ENCODE measurements around the gene FHL1.

Gene FHL1

DNA sequence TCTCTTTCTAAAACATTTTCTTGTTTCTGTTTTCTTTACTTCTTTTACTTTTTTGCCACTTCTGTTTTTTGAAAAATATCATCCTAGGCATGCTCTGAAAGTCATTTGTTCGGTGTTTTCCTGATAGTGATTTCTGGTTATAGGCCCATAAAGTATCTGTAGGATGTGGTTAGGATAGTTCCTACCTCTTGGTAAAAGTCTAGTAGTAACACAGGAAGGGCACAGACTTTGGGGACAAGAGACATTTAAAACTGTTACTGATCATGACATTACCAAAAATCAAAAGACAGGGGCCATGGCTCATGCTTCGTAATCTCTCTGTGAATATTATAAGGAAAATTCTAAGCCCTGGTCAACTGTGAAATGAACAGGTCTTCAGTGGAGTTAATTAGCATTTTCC lies 44.8 kb downstream of the FHL1 start:
- H3K36me3 ChIP-seq (replicated peaks) = no peaks in the 10 kb centered on the region
- no peak for DNase-seq
- no peak overlapping the region for H3K4me3 ChIP-seq (ENCODE audit: low read depth, low read length)
- TF ChIP-seq, protein P1, sequence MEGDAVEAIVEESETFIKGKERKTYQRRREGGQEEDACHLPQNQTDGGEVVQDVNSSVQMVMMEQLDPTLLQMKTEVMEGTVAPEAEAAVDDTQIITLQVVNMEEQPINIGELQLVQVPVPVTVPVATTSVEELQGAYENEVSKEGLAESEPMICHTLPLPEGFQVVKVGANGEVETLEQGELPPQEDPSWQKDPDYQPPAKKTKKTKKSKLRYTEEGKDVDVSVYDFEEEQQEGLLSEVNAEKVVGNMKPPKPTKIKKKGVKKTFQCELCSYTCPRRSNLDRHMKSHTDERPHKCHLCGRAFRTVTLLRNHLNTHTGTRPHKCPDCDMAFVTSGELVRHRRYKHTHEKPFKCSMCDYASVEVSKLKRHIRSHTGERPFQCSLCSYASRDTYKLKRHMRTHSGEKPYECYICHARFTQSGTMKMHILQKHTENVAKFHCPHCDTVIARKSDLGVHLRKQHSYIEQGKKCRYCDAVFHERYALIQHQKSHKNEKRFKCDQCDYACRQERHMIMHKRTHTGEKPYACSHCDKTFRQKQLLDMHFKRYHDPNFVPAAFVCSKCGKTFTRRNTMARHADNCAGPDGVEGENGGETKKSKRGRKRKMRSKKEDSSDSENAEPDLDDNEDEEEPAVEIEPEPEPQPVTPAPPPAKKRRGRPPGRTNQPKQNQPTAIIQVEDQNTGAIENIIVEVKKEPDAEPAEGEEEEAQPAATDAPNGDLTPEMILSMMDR (IDR thresholded peaks at IDR 0.05; ENCODE audit: low read depth, low read length, missing control alignments) = no peak
- no peaks in the 10 kb centered on the region for H3K27me3 ChIP-seq (replicated peaks)
- in situ Hi-C loops (cut with HindIII; ENCODE audit: low pct_ligation_motif_present, low sequenced_read_pairs) = no loop called here
- H3K27ac ChIP-seq = peak overlapping the region; percentile 24

DNA sequence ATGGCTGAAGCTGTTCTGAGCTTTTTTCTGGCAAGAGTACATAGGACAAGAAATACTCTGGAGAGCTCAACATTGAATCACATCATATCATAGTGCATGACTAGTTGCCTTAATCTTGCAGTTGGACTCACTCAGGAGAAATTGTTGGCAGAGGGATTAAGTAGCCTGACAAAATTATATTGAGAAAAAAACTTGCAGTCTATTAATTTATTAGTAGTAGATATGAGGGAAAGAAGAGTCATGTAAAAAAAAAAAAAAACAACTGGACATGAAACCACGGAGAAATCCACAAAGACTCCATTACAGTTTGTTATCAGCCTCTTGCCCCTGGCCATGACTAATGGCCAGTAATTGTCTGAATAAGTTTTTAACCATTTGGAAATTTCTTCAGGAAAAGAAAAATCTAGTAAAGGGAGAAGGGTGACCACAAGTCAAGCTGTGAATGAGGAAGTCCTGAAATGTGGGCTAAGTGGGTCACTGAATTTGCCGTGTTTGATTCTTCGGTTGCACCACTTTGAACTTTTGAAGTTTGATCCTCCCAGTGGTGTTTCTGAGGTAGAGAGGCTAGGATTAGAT lies 45.6 kb downstream of the FHL1 start:
- in situ Hi-C loops (cut with HindIII; ENCODE audit: low pct_ligation_motif_present, low sequenced_read_pairs) = no loop called here
- Histone ChIP-seq H3K4me3 (ENCODE audit: low read depth, low read length) (no peak overlapping the region), H3K36me3 (replicated peaks) (no peaks in the 10 kb centered on the region), H3K27ac (peak overlapping the region; percentile 24), H3K27me3 (replicated peaks) (no peaks in the 10 kb centered on the region)
- TF ChIP-seq, protein P1 (IDR thresholded peaks at IDR 0.05; ENCODE audit: low read depth, low read length, missing control alignments) = no peak
- no peak for DNase-seq

DNA sequence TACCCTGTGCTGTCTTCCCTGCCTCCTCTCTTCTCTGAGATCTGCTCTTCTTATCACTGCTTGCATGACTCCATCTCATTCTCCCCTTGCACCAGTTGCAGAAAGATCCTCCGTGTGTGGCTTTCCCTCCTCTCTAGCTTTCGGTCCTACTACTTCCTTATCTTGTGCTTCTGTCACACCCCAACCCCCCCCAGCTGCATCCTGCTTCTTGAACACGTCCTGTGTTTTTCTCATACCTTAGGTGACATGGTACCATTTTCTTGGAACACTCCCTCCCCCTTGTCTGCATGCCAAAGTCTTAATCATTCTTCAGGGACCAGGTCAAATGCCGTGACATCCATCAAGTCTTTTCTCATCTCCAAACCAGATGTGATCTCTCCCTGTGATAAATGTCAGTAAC lies 46.4 kb downstream of the FHL1 start:
- Histone ChIP-seq H3K27ac (no peak overlapping the region), H3K27me3 (replicated peaks) (no peaks in the 10 kb centered on the region), H3K4me3 (ENCODE audit: low read depth, low read length) (no peak overlapping the region), H3K36me3 (replicated peaks) (no peaks in the 10 kb centered on the region)
- in situ Hi-C loops (cut with HindIII; ENCODE audit: low pct_ligation_motif_present, low sequenced_read_pairs) = no loop called here
- DNase-seq = no peak
- TF ChIP-seq, protein P1 (IDR thresholded peaks at IDR 0.05; ENCODE audit: low read depth, low read length, missing control alignments) = no peak

DNA sequence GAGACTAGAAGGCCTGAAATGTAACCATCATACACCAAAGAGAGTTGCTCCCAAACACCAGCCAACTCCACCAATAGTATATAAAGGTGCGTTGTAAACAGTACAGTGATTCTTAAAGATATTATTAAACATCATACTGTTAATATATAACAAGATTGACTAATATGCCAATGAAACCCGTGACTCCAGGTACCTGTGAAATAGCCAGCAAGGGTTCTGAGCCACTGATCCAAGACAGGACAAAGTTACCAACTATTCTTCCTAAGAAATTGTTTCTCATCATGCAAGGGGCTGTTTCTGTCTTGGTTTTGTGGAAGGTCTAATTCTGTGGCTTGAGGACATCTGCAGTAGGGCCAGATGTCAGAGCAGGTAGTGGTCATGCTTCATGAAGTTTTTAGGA lies 47.2 kb downstream of the FHL1 start:
- H3K4me3 ChIP-seq (ENCODE audit: low read depth, low read length) = no peak overlapping the region
- no peaks in the 10 kb centered on the region for H3K36me3 ChIP-seq (replicated peaks)
- TF ChIP-seq, protein P1 (IDR thresholded peaks at IDR 0.05; ENCODE audit: low read depth, low read length, missing control alignments) = no peak
- no peak for DNase-seq
- H3K27ac ChIP-seq = no peak overlapping the region
- no peaks in the 10 kb centered on the region for H3K27me3 ChIP-seq (replicated peaks)
- in situ Hi-C loops (cut with HindIII; ENCODE audit: low pct_ligation_motif_present, low sequenced_read_pairs) = no loop called here

DNA sequence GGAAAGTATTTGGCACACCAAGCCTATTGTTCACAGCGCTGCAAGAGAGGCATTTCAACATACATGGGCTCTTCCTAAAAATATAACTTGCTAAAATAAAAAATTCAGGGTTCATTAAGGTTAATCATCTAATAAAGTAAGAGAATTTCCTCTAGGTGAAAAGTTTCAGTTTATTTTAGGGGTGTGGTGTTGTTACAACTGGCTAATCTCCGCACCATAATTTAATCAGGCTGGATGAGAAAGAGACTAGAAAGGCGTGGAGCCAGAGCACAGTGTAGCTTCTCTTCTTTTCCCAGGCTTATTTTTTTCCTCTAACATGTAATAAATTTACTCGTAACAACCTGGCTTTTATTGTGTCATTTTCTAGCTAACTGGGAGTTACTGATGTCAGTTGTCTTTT lies 47.9 kb downstream of the FHL1 start:
- in situ Hi-C loops (cut with HindIII; ENCODE audit: low pct_ligation_motif_present, low sequenced_read_pairs) = no loop called here
- Histone ChIP-seq H3K36me3 (replicated peaks) (no peaks in the 10 kb centered on the region), H3K27ac (no peak overlapping the region), H3K4me3 (ENCODE audit: low read depth, low read length) (no peak overlapping the region), H3K27me3 (replicated peaks) (no peaks in the 10 kb centered on the region)
- TF ChIP-seq, protein P1 (IDR thresholded peaks at IDR 0.05; ENCODE audit: low read depth, low read length, missing control alignments) = no peak
- DNase-seq = no peak

DNA sequence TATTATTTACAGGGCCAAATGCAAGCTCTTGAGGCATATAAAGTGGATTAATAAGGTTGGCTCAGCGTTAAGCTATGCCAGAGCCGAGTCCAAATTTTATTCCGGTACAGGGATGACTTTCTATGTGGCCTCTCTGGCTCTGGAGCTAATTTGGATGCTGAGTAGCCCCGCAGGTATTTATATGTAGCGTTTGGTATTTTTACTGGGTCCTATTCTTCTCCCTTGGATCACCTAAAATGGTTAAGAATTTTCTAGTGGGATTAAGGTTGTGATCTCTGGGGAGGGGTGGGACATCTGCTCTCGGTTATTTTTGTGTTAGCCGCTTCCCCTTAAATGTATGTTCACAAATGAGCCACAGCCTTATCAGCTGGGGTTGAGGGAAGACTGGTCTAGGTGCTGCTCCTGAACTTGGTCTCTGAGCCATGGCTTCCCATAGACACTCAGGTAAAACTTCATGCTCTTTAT lies 49.4 kb downstream of the FHL1 start:
- in situ Hi-C loops (cut with HindIII; ENCODE audit: low pct_ligation_motif_present, low sequenced_read_pairs) = no loop called here
- Histone ChIP-seq H3K27me3 (replicated peaks) (no peaks in the 10 kb centered on the region), H3K27ac (no peak overlapping the region), H3K4me3 (ENCODE audit: low read depth, low read length) (no peak overlapping the region), H3K36me3 (replicated peaks) (no peaks in the 10 kb centered on the region)
- no peak for DNase-seq
- TF ChIP-seq, protein P1 (IDR thresholded peaks at IDR 0.05; ENCODE audit: low read depth, low read length, missing control alignments) = no peak
